Measurements from ENCODE around the gene SLC25A12.

DNA sequence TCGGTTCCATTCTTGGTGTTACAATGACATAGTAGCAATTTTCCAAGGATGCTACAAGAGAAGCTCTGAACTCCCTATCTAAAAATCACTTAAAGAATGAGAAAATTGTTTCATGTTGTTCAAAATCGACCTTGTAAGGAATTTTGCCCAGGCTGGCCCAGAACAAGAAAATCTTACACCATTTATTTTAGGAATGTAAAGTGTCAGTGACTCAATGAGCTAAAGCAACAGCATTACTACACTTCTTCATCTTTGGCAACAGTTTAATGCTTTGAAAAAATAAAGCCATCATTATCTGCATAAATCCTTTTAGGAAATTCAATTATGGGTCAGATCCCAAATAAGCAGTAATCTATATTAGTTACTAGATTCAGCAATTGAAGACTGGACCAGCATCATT, 38.6 kb downstream of the SLC25A12 start:
- no peak for TF ChIP-seq EP300 (IDR thresholded peaks at IDR 0.05; ENCODE audit: low read depth)
- no peak for TF ChIP-seq POLR2AphosphoS5 (IDR thresholded peaks at IDR 0.05)
- TF ChIP-seq, protein P1, sequence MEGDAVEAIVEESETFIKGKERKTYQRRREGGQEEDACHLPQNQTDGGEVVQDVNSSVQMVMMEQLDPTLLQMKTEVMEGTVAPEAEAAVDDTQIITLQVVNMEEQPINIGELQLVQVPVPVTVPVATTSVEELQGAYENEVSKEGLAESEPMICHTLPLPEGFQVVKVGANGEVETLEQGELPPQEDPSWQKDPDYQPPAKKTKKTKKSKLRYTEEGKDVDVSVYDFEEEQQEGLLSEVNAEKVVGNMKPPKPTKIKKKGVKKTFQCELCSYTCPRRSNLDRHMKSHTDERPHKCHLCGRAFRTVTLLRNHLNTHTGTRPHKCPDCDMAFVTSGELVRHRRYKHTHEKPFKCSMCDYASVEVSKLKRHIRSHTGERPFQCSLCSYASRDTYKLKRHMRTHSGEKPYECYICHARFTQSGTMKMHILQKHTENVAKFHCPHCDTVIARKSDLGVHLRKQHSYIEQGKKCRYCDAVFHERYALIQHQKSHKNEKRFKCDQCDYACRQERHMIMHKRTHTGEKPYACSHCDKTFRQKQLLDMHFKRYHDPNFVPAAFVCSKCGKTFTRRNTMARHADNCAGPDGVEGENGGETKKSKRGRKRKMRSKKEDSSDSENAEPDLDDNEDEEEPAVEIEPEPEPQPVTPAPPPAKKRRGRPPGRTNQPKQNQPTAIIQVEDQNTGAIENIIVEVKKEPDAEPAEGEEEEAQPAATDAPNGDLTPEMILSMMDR (IDR thresholded peaks at IDR 0.05) = no peak
- no peak for TF ChIP-seq POLR2A (IDR thresholded peaks at IDR 0.05)
